GM18499 (cell line): ENCODE results near the gene DNLZ.

Experiments used
- ATAC-seq: cut with Tn5 transposase; IDR thresholded peaks from one replicate; pipeline ENCODE4 v1.9.1; 2021; ENCODE audit warnings: moderate number of reproducible peaks; ENCODE audit not compliant: insufficient read depth, unreplicated experiment

Gene DNLZ

DNA sequence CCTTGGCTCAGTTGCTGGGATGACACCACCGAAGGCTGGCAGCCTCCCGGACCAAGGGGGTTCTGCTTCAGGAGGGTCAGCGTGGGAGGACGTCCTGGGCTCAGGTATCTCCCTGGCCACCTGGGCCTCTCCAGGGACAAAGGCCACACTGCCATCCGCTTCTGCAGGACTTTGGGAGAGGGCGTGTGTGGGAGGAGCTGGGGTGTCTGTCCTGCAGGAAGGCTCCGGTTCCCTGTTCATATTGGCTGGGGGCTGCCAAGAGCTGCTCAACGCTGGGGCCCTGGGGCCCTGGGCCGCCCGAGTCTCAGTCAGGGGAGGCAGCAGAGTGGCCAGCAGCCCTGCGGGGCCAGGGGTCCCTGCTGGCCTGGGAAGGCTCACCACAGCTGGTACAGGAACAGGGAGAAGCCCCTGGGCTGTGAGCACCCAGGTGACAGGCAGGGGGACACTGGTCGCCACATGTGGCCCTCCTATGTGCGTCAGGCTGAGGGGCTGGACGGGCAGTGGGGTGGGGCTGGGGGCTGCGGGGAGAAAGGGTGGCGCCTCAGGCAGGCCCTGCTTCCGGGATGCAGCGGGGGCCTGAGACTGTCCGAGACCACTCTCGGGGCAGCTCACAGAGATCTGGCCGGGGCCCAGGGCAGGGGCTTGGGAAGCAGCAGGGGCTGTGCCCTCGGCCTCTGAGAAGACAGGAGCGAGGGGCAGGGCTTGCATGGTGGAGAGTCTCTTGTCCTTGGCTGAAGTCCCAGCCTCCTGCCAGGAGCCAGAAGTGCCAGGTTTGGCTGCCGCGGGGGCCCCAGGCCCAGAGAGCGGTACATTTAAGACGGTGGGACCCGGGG is 14.8 kb upstream of the DNLZ start:
- ATAC-seq: no peak

- no peak for ATAC-seq
Measured at GRCh38 chr9:136377341-136378169, 14.0 kb upstream of the DNLZ start.

GRCh38 chr9:136376457-136376856 is 12.9 kb upstream of the DNLZ start:
- no peak for ATAC-seq

GRCh38 chr9:136375096-136375495 is 11.6 kb upstream of the DNLZ start:
- ATAC-seq: no peak

- no peak for ATAC-seq
Measured at GRCh38 chr9:136374183-136374575, 10.6 kb upstream of the DNLZ start.

DNA sequence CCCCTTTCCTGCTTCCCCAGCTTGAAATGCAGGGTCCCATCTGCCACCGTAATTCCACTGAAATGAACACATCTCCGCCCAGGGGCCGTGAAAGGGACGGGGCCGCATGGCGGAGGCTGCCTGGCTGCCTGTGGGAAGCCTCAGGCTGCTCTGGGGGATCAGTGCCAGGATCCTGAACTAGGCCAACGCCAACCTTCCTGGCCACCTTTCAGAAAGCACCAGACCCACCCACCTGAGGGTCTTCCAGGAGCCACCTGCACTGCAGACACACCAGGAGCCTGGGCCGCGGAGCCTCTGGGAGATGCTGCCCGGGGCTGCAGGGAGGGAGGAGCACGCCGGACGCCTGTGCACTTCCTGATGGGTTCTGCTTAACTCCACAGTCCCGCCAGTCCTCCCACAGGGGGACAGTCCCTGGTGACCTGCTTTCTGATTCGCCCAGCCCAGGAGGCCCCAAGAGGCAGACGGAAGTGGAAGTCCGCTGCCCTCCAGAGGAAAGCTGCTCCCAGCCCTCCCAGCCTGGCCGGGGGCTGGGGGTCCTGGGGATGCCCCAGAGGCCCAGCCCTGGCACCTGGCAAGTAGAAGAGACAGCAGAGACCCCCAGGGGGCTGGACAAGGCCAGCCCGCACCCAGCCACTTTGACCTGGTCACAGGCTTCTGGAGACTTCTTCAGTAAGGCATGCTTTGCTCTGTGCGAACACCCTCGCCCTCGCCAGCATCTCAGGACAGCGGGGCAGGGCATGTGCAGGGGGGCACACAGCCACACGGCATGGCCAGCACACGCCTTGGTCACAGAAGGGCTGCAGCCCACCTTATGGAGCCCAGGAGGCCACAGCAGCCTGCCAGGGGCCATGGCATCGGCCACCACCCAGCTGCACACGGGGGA is 10.0 kb upstream of the DNLZ start, which contains the start of gene CARD9:
CARD9 (minus strand) TSS at position 370 of the 883 bp plus-strand sequence. CDS start 1,591 bp downstream, outside the sequence.
- ATAC-seq: no peak

GRCh38 chr9:136372561-136373299 is 9.2 kb upstream of the DNLZ start:
- no peak for ATAC-seq

- no peak for ATAC-seq
Measured at GRCh38 chr9:136372006-136372405, 8.5 kb upstream of the DNLZ start.

GRCh38 chr9:136371533-136371880 is 8.0 kb upstream of the DNLZ start:
- no peak for ATAC-seq

DNA sequence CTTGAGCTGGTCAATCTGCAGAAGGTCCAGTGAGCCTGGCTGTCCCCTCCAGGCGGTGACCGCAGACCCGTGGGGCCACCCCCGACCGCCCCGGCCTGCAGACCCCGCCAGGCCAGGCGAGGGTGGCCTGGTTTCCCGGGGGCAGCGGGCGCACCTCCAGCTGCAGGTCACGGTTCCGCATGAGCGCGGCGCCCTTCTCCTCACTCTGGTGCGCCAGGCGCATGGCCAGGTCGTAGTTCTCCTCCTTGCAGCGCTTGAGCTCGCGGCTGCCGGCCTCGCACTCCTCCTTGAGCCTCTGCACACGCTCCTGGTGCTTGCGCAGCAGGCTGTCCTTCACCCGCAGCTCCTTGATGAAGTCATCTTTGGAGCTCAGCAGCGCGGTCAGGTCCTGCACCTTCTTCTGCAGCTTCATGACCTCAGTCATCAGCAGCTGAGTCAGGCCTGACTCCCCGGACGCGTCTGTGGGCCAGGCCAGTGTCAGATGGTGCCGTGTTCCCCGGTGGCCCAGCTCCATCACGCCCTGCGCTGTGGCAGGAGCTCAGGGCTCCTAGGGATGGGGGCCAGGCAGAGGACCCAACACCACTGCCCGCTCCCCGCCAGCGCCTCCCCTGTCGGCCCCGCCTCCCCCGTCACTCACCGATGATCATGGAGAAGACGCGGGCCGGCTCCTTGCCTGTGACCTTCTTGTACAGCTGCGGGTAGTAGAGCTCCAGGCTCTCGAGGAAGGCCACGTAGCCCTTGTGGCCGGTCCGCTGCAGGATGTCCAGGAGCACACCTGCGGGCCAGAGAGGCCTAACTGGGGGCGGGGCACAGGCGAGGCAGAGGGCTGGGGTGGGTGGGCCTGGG is 7.4 kb upstream of the DNLZ start:
- no peak for ATAC-seq

DNA sequence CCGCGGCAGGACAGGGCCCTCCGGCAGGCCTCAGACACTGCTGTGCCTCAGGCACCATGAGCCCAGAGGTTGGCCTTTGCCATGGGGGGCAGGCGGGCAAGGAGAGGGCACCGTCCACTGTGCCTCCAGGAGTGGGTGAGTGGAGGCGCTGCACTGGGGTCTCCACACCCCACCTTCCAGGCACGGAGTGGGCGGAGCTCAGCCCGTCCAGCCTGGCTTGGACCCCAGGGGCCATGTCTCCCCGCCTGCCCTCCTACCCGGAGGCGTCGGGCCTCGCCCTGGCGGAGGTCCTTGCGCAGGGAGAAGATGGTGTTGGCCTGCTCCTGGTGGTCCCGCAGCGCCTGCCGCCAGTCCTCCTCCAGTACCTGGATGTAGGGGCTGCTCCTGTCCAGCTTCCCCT is 6.5 kb upstream of the DNLZ start:
- no peak for ATAC-seq

DNA sequence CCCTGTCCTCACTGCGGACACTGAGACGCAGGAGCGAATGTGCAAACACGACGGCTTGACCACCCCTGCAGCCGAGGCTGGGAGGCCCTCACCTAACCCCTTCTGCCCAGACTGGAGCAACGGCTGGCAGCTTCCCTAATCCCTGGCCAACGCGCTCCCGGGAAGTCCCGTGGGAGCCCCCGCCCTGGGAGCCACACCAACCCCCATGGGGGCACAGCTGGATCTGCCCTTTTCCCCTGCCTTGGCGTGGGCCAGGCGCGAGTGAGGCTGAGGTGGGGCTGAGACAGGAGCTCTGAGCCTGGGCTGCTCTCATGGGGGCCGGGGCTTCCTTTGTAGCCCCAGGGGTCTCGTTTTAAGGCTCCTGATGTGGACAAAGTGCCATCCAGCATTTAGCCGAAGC is 4.6 kb upstream of the DNLZ start:
- no peak for ATAC-seq

- ATAC-seq: no peak
Measured at GRCh38 chr9:136367296-136368145, 4.0 kb upstream of the DNLZ start.

DNA sequence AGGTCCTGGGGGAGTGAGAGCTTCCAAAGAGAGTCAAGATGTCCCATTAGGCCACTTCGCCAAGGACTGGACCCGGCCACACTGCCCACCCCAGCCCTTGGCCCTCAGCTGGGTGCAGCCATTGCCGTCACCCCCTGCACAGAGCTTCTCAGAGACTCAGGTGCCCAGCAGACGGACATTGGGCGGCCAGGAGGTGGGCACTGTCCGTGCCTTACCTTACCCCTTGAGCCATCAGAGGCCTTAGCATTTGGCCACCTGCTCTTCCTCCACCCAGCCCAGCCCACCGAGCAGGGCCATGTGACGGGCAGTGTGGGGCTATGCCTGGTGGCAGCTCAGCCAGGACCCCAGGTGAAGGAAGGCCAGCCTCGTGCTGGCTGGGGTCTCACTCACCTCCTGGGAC is 3.3 kb upstream of the DNLZ start:
- ATAC-seq: no peak

- ATAC-seq: no peak
Measured at GRCh38 chr9:136365775-136366222, 2.3 kb upstream of the DNLZ start.

- ATAC-seq: no peak
Measured at GRCh38 chr9:136364942-136365774, 1.6 kb upstream of the DNLZ start.
